Trophoblast cell (in vitro differentiated cells and primary cell): ENCODE measurements around the gene OR2A25.

Experiments used
- DNase-seq, 2 donors: peaks; one replicate each; pipeline ENCODE4 v3.0.0-alpha.2; 2016
- H2AFZ ChIP-seq: 2 replicates; pipeline ENCODE4 v1.6.1; 2013; ENCODE audit warnings: low read length, moderate library complexity, mild to moderate bottlenecking; ENCODE audit not compliant: insufficient read depth, poor library complexity
- H2AK5ac ChIP-seq: 2 replicates; pipeline ENCODE4 v1.6.1; 2013; ENCODE audit warnings: mild to moderate bottlenecking, low read length
- H2BK120ac ChIP-seq: 2 replicates; pipeline ENCODE4 v1.6.1; 2013; ENCODE audit warnings: low read length, mild to moderate bottlenecking, moderate library complexity; ENCODE audit not compliant: insufficient read depth, poor library complexity
- H2BK12ac ChIP-seq: 2 replicates; pipeline ENCODE4 v1.6.1; 2013; ENCODE audit warnings: mild to moderate bottlenecking, low read length, moderate library complexity
- H2BK5ac ChIP-seq: 2 replicates; pipeline ENCODE4 v1.6.1; 2013; ENCODE audit warnings: low read length, low read depth, moderate library complexity, mild to moderate bottlenecking; ENCODE audit not compliant: poor library complexity
- H3K14ac ChIP-seq: 2 replicates; pipeline ENCODE4 v1.6.1; 2013; ENCODE audit warnings: mild to moderate bottlenecking, low read length
- H3K18ac ChIP-seq: 2 replicates; pipeline ENCODE4 v1.6.1; 2013; ENCODE audit warnings: mild to moderate bottlenecking, low read length
- H3K23ac ChIP-seq: 2 replicates; pipeline ENCODE4 v1.6.1; 2013; ENCODE audit warnings: low read length
- H3K27ac ChIP-seq: 2 replicates; pipeline ENCODE4 v1.5.1; 2013; ENCODE audit warnings: low read depth, mild to moderate bottlenecking, inconsistent platforms, low read length, moderate library complexity
- H3K27me3 ChIP-seq: 2 replicates; pipeline ENCODE4 v1.6.1; 2013; ENCODE audit warnings: inconsistent platforms, mild to moderate bottlenecking, low read length, moderate library complexity; ENCODE audit not compliant: insufficient read depth
- H3K36me3 ChIP-seq, 2 experiments: 1 replicate in 1 of 2; 2 replicates in 1 of 2; pipeline ENCODE4 v1.6.1; 2013; ENCODE audit warnings: low read length in 2 of 2, mild to moderate bottlenecking in 2 of 2, moderate library complexity in 1 of 2; ENCODE audit not compliant: insufficient read depth in 2 of 2, control insufficient read depth in 1 of 2
- H3K4ac ChIP-seq: 2 replicates; pipeline ENCODE4 v1.6.1; 2013; ENCODE audit warnings: low read depth, mild to moderate bottlenecking, low read length, moderate library complexity
- H3K4me1 ChIP-seq, 2 experiments: 1 replicate in 1 of 2; 2 replicates in 1 of 2; pipeline ENCODE4 v1.6.1; 2013; ENCODE audit warnings: low read length in 2 of 2, mild to moderate bottlenecking in 2 of 2, moderate library complexity in 1 of 2; ENCODE audit not compliant: insufficient read depth in 2 of 2, control insufficient read depth in 1 of 2
- H3K4me2 ChIP-seq: 2 replicates; pipeline ENCODE4 v1.6.1; 2013; ENCODE audit warnings: inconsistent platforms, mild to moderate bottlenecking, low read length, moderate library complexity
- H3K4me3 ChIP-seq: 2 replicates; pipeline ENCODE4 v1.5.1; 2013; ENCODE audit warnings: mild to moderate bottlenecking, low read depth, low read length, inconsistent platforms
- H3K79me1 ChIP-seq: one replicate; pipeline ENCODE4 v1.6.1; 2013; ENCODE audit warnings: low read length
- H3K79me2 ChIP-seq: 2 replicates; pipeline ENCODE4 v1.6.1; 2013; ENCODE audit warnings: low read length, mild to moderate bottlenecking; ENCODE audit not compliant: control insufficient read depth, insufficient read depth, poor library complexity
- H3K9ac ChIP-seq: 2 replicates; pipeline ENCODE4 v1.6.1; 2013; ENCODE audit warnings: mild to moderate bottlenecking, low read length
- H3K9me3 ChIP-seq: 2 replicates; pipeline ENCODE4 v1.6.1; 2013; ENCODE audit warnings: low read depth, mild to moderate bottlenecking, control low read depth, inconsistent platforms, low read length; ENCODE audit not compliant: insufficient read depth
- H4K12ac ChIP-seq: 2 replicates; pipeline ENCODE4 v1.6.1; 2013; ENCODE audit warnings: low read depth, mild to moderate bottlenecking, low read length, moderate library complexity
- H4K8ac ChIP-seq: 2 replicates; pipeline ENCODE4 v1.6.1; 2013; ENCODE audit warnings: low read depth, mild to moderate bottlenecking, low read length, moderate library complexity
- H4K91ac ChIP-seq: one replicate; pipeline ENCODE4 v1.6.1; 2013; ENCODE audit warnings: low read depth, mild to moderate bottlenecking, low read length, moderate library complexity
- WGBS: extraction: QIAGEN DNeasy Blood & Tissue Kit; methylation state at CpG from one replicate; pipeline ENCODE4 v1.1.7; 2013; ENCODE audit warnings: missing lambda C conversion rate; ENCODE audit not compliant: insufficient read length, insufficient coverage; ENCODE audit errors: extremely low coverage; 5-methylcytosine and 5-hydroxymethylcytosine counted together

The OR2A25 gene

DNA sequence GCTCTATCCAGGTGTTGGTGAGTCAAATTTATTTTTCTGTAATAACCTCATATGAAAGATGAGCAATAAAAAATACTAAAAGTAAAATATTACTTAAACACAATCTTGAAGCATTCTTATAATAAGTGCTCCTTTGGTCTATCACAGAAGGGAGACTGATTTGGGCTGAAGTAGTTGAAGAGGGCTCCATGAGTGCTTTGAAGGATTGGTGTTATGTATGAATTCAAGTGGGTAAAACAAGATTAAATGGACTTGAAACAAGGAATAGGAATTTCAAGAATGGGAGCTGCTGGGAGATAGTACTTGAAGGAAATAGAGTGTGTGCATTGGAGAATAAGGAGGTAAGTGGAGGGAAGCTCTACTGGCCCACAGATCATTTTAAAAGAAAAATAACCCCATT lies 32.4 kb downstream of the OR2A25 start:
- no peak overlapping the region for H4K12ac ChIP-seq
- H4K91ac ChIP-seq, result no peak overlapping the region
- no peaks in the 10 kb centered on the region for H3K4me1 ChIP-seq
- H3K27ac ChIP-seq, result no peak overlapping the region
- H2AK5ac ChIP-seq, result no peak overlapping the region
- no peaks in the 10 kb centered on the region for H3K27me3 ChIP-seq
- no peak overlapping the region for H3K4ac ChIP-seq
- no peaks in the 10 kb centered on the region for H3K9me3 ChIP-seq
- no peaks in the 10 kb centered on the region for H3K79me2 ChIP-seq
- no peak overlapping the region for H2AFZ ChIP-seq
- H3K23ac ChIP-seq, result no peak overlapping the region
- no peak overlapping the region for H3K9ac ChIP-seq
- H2BK120ac ChIP-seq, result no peak overlapping the region
- no peaks in the 10 kb centered on the region for H3K79me1 ChIP-seq
- H3K14ac ChIP-seq, result no peak overlapping the region
- DNase-seq, result no peak
- H2BK12ac ChIP-seq, result no peak overlapping the region
- no peak overlapping the region for H3K4me2 ChIP-seq
- no peak overlapping the region for H4K8ac ChIP-seq
- no peaks in the 10 kb centered on the region for H3K36me3 ChIP-seq
- no peak overlapping the region for H3K4me3 ChIP-seq
- H2BK5ac ChIP-seq, result no peak overlapping the region
- H3K18ac ChIP-seq, result no peak overlapping the region

DNA sequence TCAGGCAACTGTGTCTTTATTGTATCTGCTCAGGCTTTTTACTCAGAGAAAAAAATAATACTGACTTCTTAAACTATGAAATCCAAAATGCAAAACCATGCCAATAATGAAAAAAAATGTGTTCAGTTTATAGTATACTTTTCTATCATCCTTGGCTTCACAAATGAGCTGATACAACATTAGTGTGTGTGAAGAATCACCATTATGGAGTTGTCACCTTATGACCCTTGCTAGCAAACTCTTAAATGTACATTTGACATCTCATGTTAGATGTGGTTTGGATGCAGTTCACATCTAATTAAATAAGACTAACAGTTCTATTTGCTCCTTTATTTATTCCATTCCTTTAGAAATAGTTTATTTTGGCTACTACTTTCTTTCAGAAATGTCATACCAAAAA lies 35.6 kb downstream of the OR2A25 start:
- H3K36me3 ChIP-seq, result no peaks in the 10 kb centered on the region
- H2AK5ac ChIP-seq, result no peak overlapping the region
- H3K9ac ChIP-seq, result no peak overlapping the region
- H3K4me1 ChIP-seq, result no peaks in the 10 kb centered on the region
- H3K14ac ChIP-seq, result no peak overlapping the region
- no peak overlapping the region for H3K27ac ChIP-seq
- H2AFZ ChIP-seq, result no peak overlapping the region
- H3K4me2 ChIP-seq, result no peak overlapping the region
- no peak overlapping the region for H3K4ac ChIP-seq
- DNase-seq, result no peak
- no peak overlapping the region for H4K12ac ChIP-seq
- H2BK5ac ChIP-seq, result no peak overlapping the region
- H2BK12ac ChIP-seq, result no peak overlapping the region
- H3K79me1 ChIP-seq, result no peaks in the 10 kb centered on the region
- no peaks in the 10 kb centered on the region for H3K27me3 ChIP-seq
- no peak overlapping the region for H2BK120ac ChIP-seq
- H3K4me3 ChIP-seq, result no peak overlapping the region
- H4K8ac ChIP-seq, result no peak overlapping the region
- no peak overlapping the region for H3K23ac ChIP-seq
- no peak overlapping the region for H4K91ac ChIP-seq
- no peaks in the 10 kb centered on the region for H3K79me2 ChIP-seq
- no peaks in the 10 kb centered on the region for H3K9me3 ChIP-seq
- no peak overlapping the region for H3K18ac ChIP-seq

GRCh38 chr7:144109283-144109682 lies 39.7 kb downstream of the OR2A25 start, which contains the start of gene OR2A2:
TSS of gene OR2A2 (plus strand) at chr7:144109583. CDS start at chr7:144109583, 0 bp downstream.
- Histone ChIP-seq H2AK5ac (no peak within 1 kb of the TSS), H4K12ac (no peak within 1 kb of the TSS), H3K79me2 (no peaks in the 10 kb centered on the region), H3K27me3 (no peaks in the 10 kb centered on the region), H2BK120ac (no peak within 1 kb of the TSS), H3K4me1 (no peaks in the 10 kb centered on the region), H3K36me3 (no peaks in the 10 kb centered on the region), H4K91ac (no peak within 1 kb of the TSS), H2BK12ac (no peak within 1 kb of the TSS), H3K4me3 (no peak within 1 kb of the TSS), H3K14ac (no peak within 1 kb of the TSS), H2BK5ac (no peak within 1 kb of the TSS), H3K23ac (no peak within 1 kb of the TSS), H3K9ac (no peak within 1 kb of the TSS), H4K8ac (no peak within 1 kb of the TSS), H3K18ac (no peak within 1 kb of the TSS), H3K27ac (no peak within 1 kb of the TSS), H2AFZ (no peak within 1 kb of the TSS), H3K4ac (no peak within 1 kb of the TSS), H3K4me2 (no peak within 1 kb of the TSS), H3K9me3 (no peaks in the 10 kb centered on the region), H3K79me1 (no peaks in the 10 kb centered on the region)
- WGBS, result no CpG with 5 or more reads among the region's 2 CpGs
- DNase-seq, result no peak

DNA sequence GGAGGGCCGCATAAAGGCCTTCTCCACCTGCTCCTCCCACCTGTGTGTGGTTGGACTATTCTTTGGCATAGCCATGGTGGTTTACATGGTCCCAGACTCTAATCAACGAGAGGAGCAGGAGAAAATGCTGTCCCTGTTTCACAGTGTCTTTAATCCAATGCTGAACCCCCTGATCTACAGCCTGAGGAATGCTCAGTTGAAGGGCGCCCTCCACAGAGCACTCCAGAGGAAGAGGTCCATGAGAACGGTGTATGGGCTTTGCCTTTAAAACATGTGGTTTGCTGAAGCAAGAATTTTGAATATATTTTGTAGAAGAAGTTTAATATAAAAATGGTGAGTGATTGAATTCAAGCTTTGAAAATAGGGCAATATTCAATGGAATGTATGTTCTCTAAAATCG lies 40.7 kb downstream of the OR2A25 start:
- no peak overlapping the region for H4K8ac ChIP-seq
- H3K23ac ChIP-seq, result no peak overlapping the region
- no peak overlapping the region for H3K18ac ChIP-seq
- H3K4ac ChIP-seq, result no peak overlapping the region
- H2AK5ac ChIP-seq, result no peak overlapping the region
- H3K4me1 ChIP-seq, result no peaks in the 10 kb centered on the region
- H3K27me3 ChIP-seq, result no peaks in the 10 kb centered on the region
- no peak overlapping the region for H2BK12ac ChIP-seq
- H4K12ac ChIP-seq, result no peak overlapping the region
- H4K91ac ChIP-seq, result no peak overlapping the region
- no peak overlapping the region for H3K14ac ChIP-seq
- no peak overlapping the region for H2BK120ac ChIP-seq
- DNase-seq, result no peak
- WGBS, result no CpG with 5 or more reads among the region's 5 CpGs
- no peaks in the 10 kb centered on the region for H3K79me1 ChIP-seq
- no peaks in the 10 kb centered on the region for H3K79me2 ChIP-seq
- H3K36me3 ChIP-seq, result no peaks in the 10 kb centered on the region
- no peak overlapping the region for H2BK5ac ChIP-seq
- H3K27ac ChIP-seq, result no peak overlapping the region
- H3K9me3 ChIP-seq, result no peaks in the 10 kb centered on the region
- H3K9ac ChIP-seq, result no peak overlapping the region
- H2AFZ ChIP-seq, result no peak overlapping the region
- H3K4me3 ChIP-seq, result no peak overlapping the region
- no peak overlapping the region for H3K4me2 ChIP-seq

DNA sequence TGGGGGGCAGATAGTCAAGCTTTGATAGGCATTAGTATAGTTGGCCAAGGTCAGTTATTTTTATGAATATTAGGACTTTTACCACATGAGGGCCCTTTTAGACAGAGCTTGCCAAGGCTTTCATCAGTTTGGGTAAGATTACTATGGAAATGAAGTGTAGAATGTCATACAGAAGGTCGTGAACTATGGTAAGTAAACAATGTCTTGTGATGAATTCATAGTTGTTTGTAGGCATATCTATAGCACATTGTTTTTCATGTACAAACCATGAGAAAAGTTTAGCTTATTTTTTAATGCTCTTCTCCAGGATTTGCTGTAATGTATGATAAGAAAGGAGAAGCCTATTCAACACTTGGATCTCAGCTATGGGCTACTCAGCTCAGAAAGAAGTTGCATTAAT lies 44.0 kb downstream of the OR2A25 start:
- no CpG with 5 or more reads among the region's 1 CpG for WGBS
- no peak overlapping the region for H2BK120ac ChIP-seq
- no peak overlapping the region for H3K4ac ChIP-seq
- no peak overlapping the region for H3K18ac ChIP-seq
- no peak overlapping the region for H4K8ac ChIP-seq
- no peak for DNase-seq
- H3K36me3 ChIP-seq, result no peaks in the 10 kb centered on the region
- H3K27ac ChIP-seq, result no peak overlapping the region
- no peak overlapping the region for H3K4me2 ChIP-seq
- H3K4me3 ChIP-seq, result no peak overlapping the region
- H3K9ac ChIP-seq, result no peak overlapping the region
- H4K12ac ChIP-seq, result no peak overlapping the region
- no peak overlapping the region for H3K14ac ChIP-seq
- H2BK5ac ChIP-seq, result no peak overlapping the region
- H3K4me1 ChIP-seq, result no peaks in the 10 kb centered on the region
- no peak overlapping the region for H2BK12ac ChIP-seq
- no peak overlapping the region for H2AK5ac ChIP-seq
- H3K79me1 ChIP-seq, result no peaks in the 10 kb centered on the region
- no peaks in the 10 kb centered on the region for H3K27me3 ChIP-seq
- H3K79me2 ChIP-seq, result no peaks in the 10 kb centered on the region
- H3K9me3 ChIP-seq, result no peaks in the 10 kb centered on the region
- H4K91ac ChIP-seq, result no peak overlapping the region
- H3K23ac ChIP-seq, result no peak overlapping the region
- no peak overlapping the region for H2AFZ ChIP-seq
